Measurements from ENCODE around the gene TTLL3.
"Not testable (repeated sequence)": the region's sequence is repeated elsewhere in the genome, so short reads cannot be mapped to it uniquely, and the experiment has no call there.

The TTLL3 gene

DNA sequence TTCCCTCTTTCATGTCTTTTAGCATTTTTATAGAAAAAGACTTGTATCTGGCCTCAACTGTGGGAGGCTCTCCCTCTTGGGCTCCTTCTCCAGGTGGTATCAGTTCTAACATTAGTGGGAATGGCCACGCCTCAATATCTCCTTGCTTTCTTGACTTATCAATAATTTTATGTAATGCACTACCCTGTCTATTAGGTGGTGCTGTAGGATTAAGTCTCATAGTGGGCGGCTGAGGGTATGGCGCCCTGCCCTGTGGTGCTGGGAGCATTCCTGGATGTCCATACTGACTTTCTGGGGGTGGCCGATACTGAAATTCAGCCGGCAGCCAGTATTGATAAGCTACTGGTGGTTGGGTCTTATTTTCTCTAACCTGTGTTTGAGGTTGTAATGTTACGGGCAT, 42.5 kb downstream of the TTLL3 start:
- TF ChIP-seq CTCF (IDR thresholded peaks at IDR 0.05; ENCODE audit: low read depth, low read length) (no peak), MYC (IDR thresholded peaks at IDR 0.05; ENCODE audit: low read depth, low read length) (no peak), POLR2A (IDR thresholded peaks at IDR 0.05; ENCODE audit: extremely low read depth, insufficient read length) (no peak), MAX (IDR thresholded peaks at IDR 0.05; ENCODE audit: low read depth, low read length) (no peak)
- no peak overlapping the region for H3K4me3 ChIP-seq (ENCODE audit: low read depth, low read length)
- no peak for DNase-seq (ENCODE audit: low read depth)

- not testable (repeated sequence) for H3K4me3 ChIP-seq (ENCODE audit: low read depth, low read length)
Observed at GRCh38 chr3:9854291-9854940, 44.4 kb downstream of the TTLL3 start.

GRCh38 chr3:9855594-9855993, 45.5 kb downstream of the TTLL3 start:
- H3K4me3 ChIP-seq (ENCODE audit: low read depth, low read length): no peak overlapping the region
- no peak for DNase-seq (ENCODE audit: low read depth)
- TF ChIP-seq CTCF (IDR thresholded peaks at IDR 0.05; ENCODE audit: low read depth, low read length) (no peak), MYC (IDR thresholded peaks at IDR 0.05; ENCODE audit: low read depth, low read length) (no peak), MAX (IDR thresholded peaks at IDR 0.05; ENCODE audit: low read depth, low read length) (no peak), POLR2A (IDR thresholded peaks at IDR 0.05; ENCODE audit: extremely low read depth, insufficient read length) (no peak)

More at GRCh38 chr3:9854291-9854940, 44.4 kb downstream of the TTLL3 start:
- not testable (repeated sequence) for DNase-seq (ENCODE audit: low read depth)

DNA sequence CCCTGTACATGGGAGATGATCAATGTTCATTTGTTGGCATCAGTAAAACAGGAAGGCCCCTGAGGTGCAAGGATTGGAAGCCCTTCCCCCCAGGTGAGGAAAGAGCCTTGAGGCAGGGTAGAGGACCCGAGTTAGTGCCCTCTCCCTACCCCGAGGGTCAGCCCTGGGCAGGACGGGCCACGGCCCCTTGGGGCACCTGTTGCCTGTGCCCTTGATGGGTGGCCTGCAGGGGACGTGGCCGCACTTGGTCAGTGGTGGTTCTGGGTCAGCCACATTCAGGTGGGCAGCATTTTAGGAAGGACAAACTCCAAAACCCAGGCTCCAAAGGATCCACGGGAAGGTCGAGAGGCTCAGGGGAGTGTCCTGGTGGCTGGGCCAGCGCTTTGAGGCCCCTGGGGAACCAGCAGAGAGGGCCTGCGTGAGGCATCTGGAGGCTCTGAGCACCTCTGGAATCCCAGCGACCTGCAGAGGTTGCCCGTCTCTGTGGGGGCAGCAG, 49.5 kb downstream of the TTLL3 start:
- DNase-seq (ENCODE audit: low read depth): no peak
- TF ChIP-seq MYC (IDR thresholded peaks at IDR 0.05; ENCODE audit: low read depth, low read length) (no peak), MAX (IDR thresholded peaks at IDR 0.05; ENCODE audit: low read depth, low read length) (no peak)
- no peak overlapping the region for H3K4me3 ChIP-seq (ENCODE audit: low read depth, low read length)

- no peak overlapping the region for H3K4me3 ChIP-seq (ENCODE audit: low read depth, low read length)
- no peak for DNase-seq (ENCODE audit: low read depth)
- TF ChIP-seq MYC (IDR thresholded peaks at IDR 0.05; ENCODE audit: low read depth, low read length): no peak
- no peak for TF ChIP-seq CTCF (IDR thresholded peaks at IDR 0.05; ENCODE audit: low read depth, low read length)
- no peak for TF ChIP-seq POLR2A (IDR thresholded peaks at IDR 0.05; ENCODE audit: extremely low read depth, insufficient read length)
- TF ChIP-seq MAX (IDR thresholded peaks at IDR 0.05; ENCODE audit: low read depth, low read length): no peak
Observed at GRCh38 chr3:9861201-9861600, 51.1 kb downstream of the TTLL3 start.

- no peak for DNase-seq (ENCODE audit: low read depth)
- no peak for TF ChIP-seq MYC (IDR thresholded peaks at IDR 0.05; ENCODE audit: low read depth, low read length)
- TF ChIP-seq POLR2A (IDR thresholded peaks at IDR 0.05; ENCODE audit: extremely low read depth, insufficient read length): no peak
- no peak for TF ChIP-seq MAX (IDR thresholded peaks at IDR 0.05; ENCODE audit: low read depth, low read length)
- TF ChIP-seq CTCF (IDR thresholded peaks at IDR 0.05; ENCODE audit: low read depth, low read length): no peak
- H3K4me3 ChIP-seq (ENCODE audit: low read depth, low read length): no peak overlapping the region
Observed at GRCh38 chr3:9861626-9862130, 51.6 kb downstream of the TTLL3 start.

All from NB4 (cell line).